ENCODE data around the gene HOXA9.

- TF ChIP-seq CTCF (IDR thresholded peaks at IDR 0.05) = no peak
- no peak for TF ChIP-seq POLR2AphosphoS5 (IDR thresholded peaks at IDR 0.05)
Observed at GRCh38 chr7:27118580-27118979, 46.8 kb downstream of the HOXA9 start.

All from stomach (tissue), 4 donors.